ENCODE measurements around the gene POLE2. TPM values are rescaled to one million over a fixed set of nuclear protein-coding genes. Genes with fewer than 3 reads are reported as not detected.

The POLE2 gene
- total and polyA plus RNA-seq, 2 of the 13 experiments (the other 11 are each of a cell fraction or from before 2014, with no cell fraction given): 16.6 to 37.0 TPM

DNA sequence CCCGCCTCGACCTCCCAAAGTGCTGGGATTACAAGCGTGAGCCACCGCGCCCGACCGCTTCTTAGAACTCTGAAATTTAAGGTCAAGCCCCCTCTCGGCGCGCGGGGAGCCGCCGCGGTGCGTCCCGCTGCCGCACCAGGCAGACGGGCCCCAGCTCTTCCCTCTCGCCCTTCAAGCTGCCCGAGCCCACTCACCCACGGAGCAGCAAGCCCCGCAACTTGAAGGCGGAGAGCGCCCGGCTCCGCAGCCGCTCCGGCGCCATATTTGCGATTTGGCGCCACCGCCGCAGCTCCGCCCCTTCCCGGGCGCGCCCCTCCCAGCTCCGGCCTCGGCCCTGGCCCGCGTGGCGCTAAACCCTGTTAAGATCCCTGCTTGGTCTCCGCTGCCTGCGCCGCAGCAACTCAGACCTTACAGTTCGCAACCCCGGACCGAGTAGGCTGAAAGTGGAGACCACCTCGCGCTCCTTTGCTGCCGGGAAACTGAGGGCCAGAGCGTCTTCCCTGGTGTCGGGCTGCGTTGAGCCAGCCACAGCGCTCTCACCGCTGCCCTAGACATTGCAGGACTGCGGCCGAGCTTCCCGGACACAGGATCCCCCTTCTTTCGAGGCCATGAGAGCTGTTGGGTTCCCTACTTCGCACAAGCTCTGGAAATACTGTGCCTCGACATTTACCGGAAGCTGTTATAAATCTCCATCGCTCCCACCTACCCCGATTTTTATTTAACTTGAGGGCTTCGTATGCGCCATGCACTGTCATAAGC lies at the start of gene POLE2 (continued):
- TF ChIP-seq ZNF720 (CRISPR knock-in tag; IDR thresholded peaks at IDR 0.05) (no peak), CC2D1A (CRISPR knock-in tag; IDR thresholded peaks at IDR 0.05) (no peak), HDAC6 (IDR thresholded peaks at IDR 0.05; ENCODE audit: low read depth, low read length) (no peak), ETV5 (CRISPR knock-in tag; IDR thresholded peaks at IDR 0.05; ENCODE audit: borderline replicate concordance) (peak; percentile 58; the same call in 1 of the 2 replicates), ZNF75D (CRISPR knock-in tag; IDR thresholded peaks at IDR 0.05; ENCODE audit: borderline replicate concordance) (no peak), ZNF121 (CRISPR knock-in tag; IDR thresholded peaks at IDR 0.05) (no peak), ZNF468 (CRISPR knock-in tag; IDR thresholded peaks at IDR 0.05) (no peak), MED1 (CRISPR knock-in tag; IDR thresholded peaks at IDR 0.05) (peak; percentile 44; the same call in 1 of the 2 replicates), CEBPZ (IDR thresholded peaks at IDR 0.05; ENCODE audit: low read length) (no peak), ZBTB26 (CRISPR knock-in tag; IDR thresholded peaks at IDR 0.05; ENCODE audit: borderline replicate concordance) (0 out of 2 replicates have a peak, but pooled peaks have one; percentile 37), NR1H2 (CRISPR knock-in tag; IDR thresholded peaks at IDR 0.05; ENCODE audit: borderline replicate concordance, low read depth) (0 out of 2 replicates have a peak, but pooled peaks have one; percentile 33), BHLHE40 (IDR thresholded peaks at IDR 0.05; ENCODE audit: low read length) (no peak), TRIM24 (CRISPR knock-in tag; IDR thresholded peaks at IDR 0.05) (no peak), EZH2 (conservative IDR thresholded peaks at IDR 0.05; ENCODE audit: low read depth, low read length) (no peak), ESRRA (CRISPR knock-in tag; IDR thresholded peaks at IDR 0.05; ENCODE audit: low read depth) (0 out of 2 replicates have a peak, but pooled peaks have one; percentile 55), SIN3A (IDR thresholded peaks at IDR 0.05; ENCODE audit: borderline replicate concordance, low read depth, low read length) (peak; percentile 77; the same call in 1 of the 2 replicates), NFKBIZ (CRISPR knock-in tag; IDR thresholded peaks at IDR 0.05) (no peak), NCOA5 (CRISPR knock-in tag; IDR thresholded peaks at IDR 0.05) (no peak), CBX1 (IDR thresholded peaks at IDR 0.05; ENCODE audit: low read depth) (peak; percentile 14)
- TF ChIP-seq, protein P1, sequence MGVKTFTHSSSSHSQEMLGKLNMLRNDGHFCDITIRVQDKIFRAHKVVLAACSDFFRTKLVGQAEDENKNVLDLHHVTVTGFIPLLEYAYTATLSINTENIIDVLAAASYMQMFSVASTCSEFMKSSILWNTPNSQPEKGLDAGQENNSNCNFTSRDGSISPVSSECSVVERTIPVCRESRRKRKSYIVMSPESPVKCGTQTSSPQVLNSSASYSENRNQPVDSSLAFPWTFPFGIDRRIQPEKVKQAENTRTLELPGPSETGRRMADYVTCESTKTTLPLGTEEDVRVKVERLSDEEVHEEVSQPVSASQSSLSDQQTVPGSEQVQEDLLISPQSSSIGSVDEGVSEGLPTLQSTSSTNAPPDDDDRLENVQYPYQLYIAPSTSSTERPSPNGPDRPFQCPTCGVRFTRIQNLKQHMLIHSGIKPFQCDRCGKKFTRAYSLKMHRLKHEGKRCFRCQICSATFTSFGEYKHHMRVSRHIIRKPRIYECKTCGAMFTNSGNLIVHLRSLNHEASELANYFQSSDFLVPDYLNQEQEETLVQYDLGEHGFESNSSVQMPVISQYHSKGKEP (CRISPR knock-in tag; IDR thresholded peaks at IDR 0.05): no peak
- TF ChIP-seq, protein P2, sequence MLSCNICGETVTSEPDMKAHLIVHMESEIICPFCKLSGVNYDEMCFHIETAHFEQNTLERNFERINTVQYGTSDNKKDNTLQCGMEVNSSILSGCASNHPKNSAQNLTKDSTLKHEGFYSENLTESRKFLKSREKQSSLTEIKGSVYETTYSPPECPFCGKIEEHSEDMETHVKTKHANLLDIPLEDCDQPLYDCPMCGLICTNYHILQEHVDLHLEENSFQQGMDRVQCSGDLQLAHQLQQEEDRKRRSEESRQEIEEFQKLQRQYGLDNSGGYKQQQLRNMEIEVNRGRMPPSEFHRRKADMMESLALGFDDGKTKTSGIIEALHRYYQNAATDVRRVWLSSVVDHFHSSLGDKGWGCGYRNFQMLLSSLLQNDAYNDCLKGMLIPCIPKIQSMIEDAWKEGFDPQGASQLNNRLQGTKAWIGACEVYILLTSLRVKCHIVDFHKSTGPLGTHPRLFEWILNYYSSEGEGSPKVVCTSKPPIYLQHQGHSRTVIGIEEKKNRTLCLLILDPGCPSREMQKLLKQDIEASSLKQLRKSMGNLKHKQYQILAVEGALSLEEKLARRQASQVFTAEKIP (CRISPR knock-in tag; IDR thresholded peaks at IDR 0.05; ENCODE audit: borderline replicate concordance): no peak
